ENCODE measurements around the gene ADCY2.

Gene ADCY2

GRCh38 chr5:7784683-7785380, 388.9 kb downstream of the ADCY2 start:
- DNase-seq (ENCODE audit: low spot score) = no peak

DNA sequence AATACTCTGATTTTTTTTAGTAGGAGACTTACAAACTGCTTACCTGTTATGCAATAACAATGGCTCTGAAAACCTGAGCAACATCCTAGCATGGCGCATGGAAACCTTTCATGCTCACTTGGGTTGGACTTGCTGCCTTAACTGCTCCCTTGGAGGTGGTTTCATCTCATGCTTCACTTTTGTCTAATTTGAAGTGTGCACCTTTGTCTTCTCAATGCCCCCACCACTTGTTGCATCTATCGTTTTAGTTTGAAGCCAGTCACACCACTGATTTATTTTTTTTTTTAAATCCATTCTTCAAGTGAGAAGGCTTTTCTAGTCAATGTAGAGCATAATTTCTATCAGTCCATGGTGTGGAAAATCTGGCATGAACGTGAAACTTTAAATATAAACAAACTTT, 391.8 kb downstream of the ADCY2 start:
- no peak for DNase-seq (ENCODE audit: low spot score)

DNA sequence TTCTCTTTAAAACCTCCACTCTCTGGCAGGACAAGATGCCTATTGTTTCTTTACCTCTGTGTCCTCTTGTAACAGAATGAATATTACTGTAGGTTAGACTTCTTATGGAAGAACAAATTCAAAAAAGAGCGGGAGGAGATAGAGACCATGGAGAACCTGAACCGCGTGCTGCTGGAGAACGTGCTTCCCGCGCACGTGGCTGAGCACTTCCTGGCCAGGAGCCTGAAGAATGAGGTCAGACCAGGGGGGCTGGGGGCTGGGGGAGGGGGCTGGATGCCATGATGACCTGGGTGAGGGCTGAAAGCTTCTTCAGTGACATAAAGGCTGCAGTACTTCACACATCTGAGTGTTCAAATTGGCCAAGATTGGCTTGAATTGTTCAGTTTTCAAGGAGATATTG, 393.6 kb downstream of the ADCY2 start:
- no peak for DNase-seq (ENCODE audit: low spot score)

DNA sequence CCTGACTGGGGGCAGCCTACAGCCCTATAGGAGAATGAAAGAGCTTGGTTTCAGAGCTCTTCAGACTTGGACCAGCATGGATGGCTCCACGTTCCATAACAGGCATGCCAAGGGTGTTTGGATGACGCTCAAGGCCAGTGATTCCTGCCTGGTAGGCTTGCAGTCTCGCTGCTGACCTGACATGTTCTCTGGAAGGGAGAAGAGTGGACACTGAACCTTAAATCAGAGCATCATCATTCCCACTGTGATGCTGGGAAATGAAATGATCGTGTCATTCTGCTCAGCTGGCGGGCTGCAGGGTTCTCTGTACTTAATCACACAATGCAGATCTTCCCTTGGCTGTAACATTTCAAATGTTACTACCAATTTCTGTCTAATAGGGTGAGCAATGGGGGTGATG, 398.0 kb downstream of the ADCY2 start:
- no peak for DNase-seq (ENCODE audit: low spot score)

DNA sequence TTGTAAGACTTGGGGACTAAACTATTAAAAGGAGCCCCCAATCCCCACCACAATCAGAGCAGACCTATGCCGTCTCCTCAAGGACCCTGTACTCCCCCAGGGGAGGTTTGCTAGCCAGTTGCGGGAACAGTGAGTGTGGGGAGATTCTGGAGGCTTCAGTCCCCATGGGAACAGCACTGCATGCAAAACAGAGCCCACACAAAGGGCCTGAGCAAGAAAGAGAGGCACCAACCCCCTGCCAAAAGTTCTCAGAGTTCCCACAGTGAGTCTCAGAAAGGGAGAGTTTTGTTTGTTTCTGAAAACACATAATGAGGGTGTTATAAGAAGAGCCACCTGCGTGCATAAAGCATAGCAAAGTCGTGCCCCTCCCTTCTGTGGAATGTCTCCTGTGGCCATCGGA, 398.4 kb downstream of the ADCY2 start:
- DNase-seq (ENCODE audit: low spot score) = no peak

DNA sequence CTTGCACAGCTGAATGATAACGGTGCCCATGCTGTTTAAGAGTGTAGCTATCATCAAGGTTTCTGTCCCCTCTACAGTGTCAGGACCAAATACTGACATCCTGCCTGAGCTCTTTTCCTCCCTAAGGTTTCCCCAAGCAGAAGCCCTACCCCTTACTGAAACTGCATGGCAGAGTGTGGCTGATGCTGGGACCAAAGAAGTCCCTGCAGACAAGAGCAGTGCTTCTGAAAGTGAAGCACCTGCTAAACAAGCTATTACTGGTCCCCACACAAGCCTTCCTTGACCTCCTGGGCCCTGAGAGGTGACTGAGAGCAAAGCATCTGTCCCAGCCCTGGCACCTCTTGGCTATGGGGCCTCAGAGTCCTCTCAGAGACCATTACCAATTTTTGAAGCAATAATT, 398.9 kb downstream of the ADCY2 start:
- DNase-seq (ENCODE audit: low spot score) = no peak

GRCh38 chr5:7795306-7795705, 399.4 kb downstream of the ADCY2 start:
- no peak for DNase-seq (ENCODE audit: low spot score)

DNA sequence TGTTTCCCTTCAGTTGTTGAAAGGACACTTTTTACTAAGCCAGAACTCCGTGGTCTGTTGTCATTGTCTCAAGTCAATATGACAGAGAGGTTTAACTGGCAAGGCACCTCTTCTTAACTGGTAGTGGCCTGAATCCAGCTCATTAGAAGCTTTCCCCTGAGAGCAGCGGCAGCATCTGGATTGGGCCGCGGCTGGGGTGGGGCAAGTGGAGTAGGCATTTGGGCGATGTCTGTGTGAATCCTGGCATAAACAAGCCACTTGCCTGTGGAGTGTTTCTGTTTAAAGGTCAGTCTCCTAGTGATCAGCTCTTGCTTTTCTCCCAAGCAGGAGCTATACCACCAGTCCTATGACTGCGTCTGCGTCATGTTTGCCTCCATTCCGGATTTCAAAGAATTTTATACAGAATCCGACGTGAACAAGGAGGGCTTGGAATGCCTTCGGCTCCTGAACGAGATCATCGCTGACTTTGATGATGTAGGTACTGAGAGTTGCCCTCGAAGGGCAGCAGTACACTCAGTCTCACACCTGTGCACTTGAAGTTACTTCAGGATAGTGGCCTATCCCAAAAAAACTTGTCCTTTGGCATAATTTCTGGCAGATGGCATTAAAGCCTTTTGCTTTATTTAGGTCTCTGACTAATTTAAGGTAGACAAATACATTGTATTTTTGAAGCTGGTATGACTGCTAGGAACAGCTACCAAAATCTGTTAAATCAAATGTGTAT, 406.1 kb downstream of the ADCY2 start:
- DNase-seq (ENCODE audit: low spot score) = no peak

GRCh38 chr5:7802855-7803254, 406.9 kb downstream of the ADCY2 start:
- no peak for DNase-seq (ENCODE audit: low spot score)

DNA sequence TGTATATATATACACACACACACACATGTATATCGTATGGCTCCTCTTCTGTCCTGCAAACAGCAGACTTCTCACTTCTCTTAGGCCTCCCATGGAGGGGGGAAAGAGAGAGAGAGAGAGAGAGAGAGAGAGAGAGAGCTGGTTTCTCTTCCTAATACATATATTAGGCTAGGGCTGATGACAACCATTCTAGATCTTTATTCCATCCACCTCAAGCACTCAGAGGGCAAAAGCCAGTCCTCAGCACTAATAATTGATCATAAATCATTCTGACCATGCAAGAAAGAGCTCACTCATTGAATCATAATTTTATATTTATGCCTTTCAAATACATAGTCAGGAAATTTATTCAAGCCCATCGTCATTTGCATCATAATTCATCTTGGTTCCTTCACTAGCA, 408.0 kb downstream of the ADCY2 start:
- no peak for DNase-seq (ENCODE audit: low spot score)

DNA sequence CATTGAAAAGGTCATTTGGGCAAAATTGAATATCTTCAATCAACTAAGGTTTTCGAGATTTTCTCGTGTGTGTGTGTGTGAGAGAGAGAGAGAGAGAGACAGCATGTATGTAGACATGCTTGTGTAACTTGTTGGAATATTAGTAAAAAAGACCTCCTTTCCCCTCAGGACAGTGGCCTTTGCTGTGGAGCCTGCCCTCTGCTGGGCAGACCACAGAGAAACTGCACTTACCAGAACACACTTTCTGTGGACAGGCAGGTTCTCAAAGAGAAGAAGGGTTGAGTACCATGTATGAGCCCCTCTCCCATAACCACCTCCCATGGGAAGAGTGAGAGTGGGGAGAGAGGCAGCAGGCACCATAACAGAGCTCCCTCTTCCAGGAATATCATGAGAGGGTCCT, 409.4 kb downstream of the ADCY2 start:
- no peak for DNase-seq (ENCODE audit: low spot score)

- no peak for DNase-seq (ENCODE audit: low spot score)
These were observed 413.1 kb downstream of the ADCY2 start for GRCh38 chr5:7808998-7809397.

- no peak for DNase-seq (ENCODE audit: low spot score)
These were observed 415.8 kb downstream of the ADCY2 start for GRCh38 chr5:7811715-7812114.

GRCh38 chr5:7813007-7813406, 417.1 kb downstream of the ADCY2 start:
- DNase-seq (ENCODE audit: low spot score) = no peak

- no peak for DNase-seq (ENCODE audit: low spot score)
These were observed 417.6 kb downstream of the ADCY2 start for GRCh38 chr5:7813576-7813975.

DNA sequence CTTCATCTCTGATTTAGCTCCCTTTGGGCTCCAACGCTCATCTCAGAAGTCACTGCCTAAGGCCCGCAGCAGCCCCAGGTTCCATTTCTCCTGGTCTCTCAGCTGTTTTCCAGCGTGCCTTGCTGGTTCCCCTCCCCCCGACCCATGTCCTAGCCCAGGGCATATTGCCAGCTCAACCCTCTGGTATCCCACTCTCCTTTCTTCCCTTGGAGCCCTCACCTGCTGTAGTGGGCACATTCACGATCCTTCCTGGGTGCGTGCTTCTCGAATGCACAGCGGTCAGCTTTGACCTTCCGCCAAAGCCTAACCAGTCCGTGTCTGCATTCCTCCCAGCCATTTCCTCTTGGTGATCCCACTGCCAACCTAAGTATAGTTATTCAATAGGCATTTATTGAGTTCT, 418.9 kb downstream of the ADCY2 start:
- no peak for DNase-seq (ENCODE audit: low spot score)

- DNase-seq (ENCODE audit: low spot score) = peak; percentile 84
These were observed 420.1 kb downstream of the ADCY2 start for GRCh38 chr5:7815892-7816534.

DNA sequence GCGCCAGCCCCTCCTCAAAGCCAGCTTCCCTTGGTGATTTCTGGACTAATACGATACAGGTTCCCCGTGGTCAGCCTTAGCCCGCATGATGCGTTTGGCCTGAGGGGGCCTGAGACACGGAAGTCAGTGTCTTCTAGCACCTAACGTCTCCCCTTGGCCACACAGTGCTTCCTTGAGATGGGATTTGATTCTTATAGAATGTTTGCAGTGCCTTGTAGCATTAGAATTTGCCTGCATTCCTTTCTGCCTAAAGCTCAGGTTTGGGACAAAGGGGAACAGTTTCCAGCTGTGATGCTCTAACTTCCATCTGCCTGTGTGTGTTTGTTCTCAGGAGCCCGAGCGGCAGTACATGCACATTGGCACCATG, 420.6 kb downstream of the ADCY2 start:
- DNase-seq (ENCODE audit: low spot score) = no peak

- no peak for DNase-seq (ENCODE audit: low spot score)
These were observed 426.5 kb downstream of the ADCY2 start for GRCh38 chr5:7822449-7822848.

GRCh38 chr5:7823594-7823993, 427.7 kb downstream of the ADCY2 start:
- DNase-seq (ENCODE audit: low spot score) = no peak

DNA sequence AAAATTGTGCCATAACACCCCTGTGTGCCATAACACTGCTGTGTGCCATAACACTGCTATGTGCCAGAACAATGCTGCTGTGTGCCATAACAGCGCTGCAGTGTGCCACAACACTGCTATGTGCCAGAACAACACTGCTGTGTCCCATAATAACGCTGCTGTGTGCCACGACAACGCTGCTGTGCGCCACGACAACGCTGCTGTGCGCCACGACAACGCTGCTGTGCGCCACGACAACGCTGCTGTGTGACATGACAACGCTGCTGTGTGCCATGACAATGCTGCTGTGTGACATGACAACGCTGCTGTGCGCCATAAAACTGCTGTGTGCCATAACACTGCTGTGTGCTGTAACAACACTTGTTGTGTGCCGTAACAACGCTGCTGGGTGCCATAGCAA, 429.1 kb downstream of the ADCY2 start:
- DNase-seq (ENCODE audit: low spot score) = no peak

GRCh38 chr5:7825630-7826029, 429.7 kb downstream of the ADCY2 start:
- DNase-seq (ENCODE audit: low spot score) = no peak

- DNase-seq (ENCODE audit: low spot score) = no peak
These were observed 431.7 kb downstream of the ADCY2 start for GRCh38 chr5:7827610-7828009.

DNA sequence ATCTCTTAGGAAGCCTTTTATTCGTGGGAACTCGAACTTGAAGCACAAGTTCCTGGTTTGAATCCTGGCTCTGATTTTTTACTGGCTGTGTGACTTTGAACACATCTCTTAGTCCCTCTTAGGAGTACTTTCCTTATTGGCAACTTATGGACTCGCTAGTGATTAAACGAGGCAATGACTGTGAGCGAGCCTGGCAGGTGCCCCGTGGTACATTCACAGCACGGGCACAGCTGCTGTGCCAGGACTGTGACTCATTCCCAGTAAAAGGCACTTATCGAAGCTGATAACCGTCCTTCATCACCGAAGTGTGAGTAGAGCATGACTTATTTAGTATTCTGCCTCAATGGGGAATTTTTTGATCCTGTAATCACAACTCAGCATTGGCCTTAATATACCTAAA, 432.3 kb downstream of the ADCY2 start:
- DNase-seq (ENCODE audit: low spot score) = no peak
